ENCODE results near the gene ASB8.

ASB8 gene

DNA sequence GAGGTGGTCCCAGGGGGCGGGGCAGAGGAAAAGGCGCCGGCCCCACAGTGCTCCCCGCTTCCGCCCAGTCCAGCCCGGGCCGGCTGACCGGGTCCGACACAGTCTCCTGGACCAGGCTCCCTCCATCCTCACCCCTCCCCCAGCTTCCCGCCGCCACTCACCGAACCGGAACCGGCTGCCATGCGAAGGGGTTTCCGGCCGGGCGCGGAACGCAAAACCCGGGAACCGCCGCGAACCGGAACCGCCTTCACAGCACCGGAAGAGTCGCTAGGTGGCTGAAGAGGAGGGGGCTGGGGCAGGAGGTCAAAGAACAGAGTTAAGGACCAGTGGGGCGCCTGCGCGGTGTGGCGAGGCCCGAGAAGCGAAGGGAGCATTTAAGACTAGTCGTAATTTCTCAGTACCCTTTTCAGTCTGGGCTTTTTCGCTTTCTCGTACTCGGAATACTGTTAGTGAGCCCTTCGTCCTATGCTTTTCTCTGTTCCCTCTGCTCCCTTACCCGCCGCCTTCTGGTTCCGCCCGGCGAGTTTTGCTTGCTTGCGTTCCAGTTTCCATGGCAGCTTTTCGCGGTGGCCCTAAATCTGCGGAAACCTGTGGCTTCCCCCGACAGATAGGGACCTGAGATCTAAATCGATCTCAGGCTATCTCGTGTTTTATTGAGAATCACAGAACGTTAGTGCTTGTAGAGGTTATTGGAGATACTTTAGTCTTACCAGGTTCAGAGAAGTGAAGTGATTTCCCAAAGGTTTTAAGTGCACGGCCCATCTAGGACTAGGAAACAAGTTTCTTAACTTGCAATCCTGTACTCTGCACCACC, 51.2 kb downstream of the ASB8 start, which contains the start of gene SENP1:
SENP1 (minus strand) TSS at position 213 of the 814 bp plus-strand sequence. CDS start 4,607 bp downstream, outside the sequence.
- peak; percentile 84 for DNase-seq (ENCODE audit: low read depth)

- DNase-seq (ENCODE audit: low read depth): peak; percentile 18
Measured at GRCh38 chr12:48105321-48105866, 51.9 kb downstream of the ASB8 start.

GRCh38 chr12:48104531-48104930, 52.8 kb downstream of the ASB8 start:
- DNase-seq (ENCODE audit: low read depth): no peak
